H1 (cell line): ENCODE data around the gene URB2.

Experiments
- BRCA1 ChIP-seq: IDR thresholded peaks from 2 replicates; pipeline ENCODE4 v1.6.1; 2012; ENCODE audit warnings: low read depth, low read length, improper control_type of control experiment
- CTCF ChIP-seq, 3 experiments: IDR thresholded peaks; 1 replicate in 2 of 3; 2 replicates in 1 of 3; pipeline versions ENCODE4 v1.5.1 to v1.6.1; 2011; ENCODE audit warnings: low read length in 3 of 3, mild to moderate bottlenecking in 3 of 3, inconsistent platforms in 2 of 3, low read depth in 1 of 3, moderate library complexity in 1 of 3; ENCODE audit not compliant: insufficient read depth in 1 of 3; ENCODE audit errors: control extremely low read depth in 1 of 3
- JUND ChIP-seq: IDR thresholded peaks from 2 replicates; pipeline ENCODE4 v1.6.1; 2011; ENCODE audit warnings: mild to moderate bottlenecking, improper control_type of control experiment, low read length
- MAX ChIP-seq: IDR thresholded peaks from 2 replicates; pipeline ENCODE4 v1.6.1; 2012; ENCODE audit warnings: inconsistent platforms
- POLR2A ChIP-seq, 2 experiments: IDR thresholded peaks; 1 replicate in 1 of 2; 2 replicates in 1 of 2; pipeline ENCODE4 v1.6.1; 2011; ENCODE audit warnings: low read depth in 2 of 2, low read length in 2 of 2, mild to moderate bottlenecking in 2 of 2; ENCODE audit errors: control extremely low read depth in 1 of 2
- POLR2AphosphoS5 ChIP-seq: IDR thresholded peaks from 2 replicates; pipeline ENCODE4 v1.6.1; 2011; ENCODE audit warnings: low read depth, low read length
- SRF ChIP-seq: IDR thresholded peaks from 2 replicates; pipeline ENCODE4 v1.6.1; 2011; ENCODE audit warnings: mild to moderate bottlenecking, low read depth, low read length, moderate library complexity
- SUZ12 ChIP-seq: fragments of 200-600 bp; sonication (generic); IDR thresholded peaks from 2 replicates; pipeline ENCODE4 v1.6.1; 2012; ENCODE audit warnings: mild to moderate bottlenecking, inconsistent platforms, low read length, moderate library complexity, mixed read lengths

GRCh38 chr1:229596925-229597699 lies 28.9 kb upstream of the URB2 start:
- TF ChIP-seq CTCF (IDR thresholded peaks at IDR 0.05; ENCODE audit: control extremely low read depth in 1 of 3, insufficient read depth in 1 of 3, low read depth in 1 of 3, low read length in 3 of 3) = no peak
- TF ChIP-seq MAX = no peak
- no peak for TF ChIP-seq SRF
- no peak for TF ChIP-seq BRCA1
- TF ChIP-seq POLR2AphosphoS5 = no peak
- no peak for TF ChIP-seq SUZ12
- TF ChIP-seq POLR2A (IDR thresholded peaks at IDR 0.05; ENCODE audit: control extremely low read depth in 1 of 2, low read depth in 2 of 2, low read length in 2 of 2) = no peak
- no peak for TF ChIP-seq JUND
